ENCODE measurements around the gene GPR161.

GPR161 gene

DNA sequence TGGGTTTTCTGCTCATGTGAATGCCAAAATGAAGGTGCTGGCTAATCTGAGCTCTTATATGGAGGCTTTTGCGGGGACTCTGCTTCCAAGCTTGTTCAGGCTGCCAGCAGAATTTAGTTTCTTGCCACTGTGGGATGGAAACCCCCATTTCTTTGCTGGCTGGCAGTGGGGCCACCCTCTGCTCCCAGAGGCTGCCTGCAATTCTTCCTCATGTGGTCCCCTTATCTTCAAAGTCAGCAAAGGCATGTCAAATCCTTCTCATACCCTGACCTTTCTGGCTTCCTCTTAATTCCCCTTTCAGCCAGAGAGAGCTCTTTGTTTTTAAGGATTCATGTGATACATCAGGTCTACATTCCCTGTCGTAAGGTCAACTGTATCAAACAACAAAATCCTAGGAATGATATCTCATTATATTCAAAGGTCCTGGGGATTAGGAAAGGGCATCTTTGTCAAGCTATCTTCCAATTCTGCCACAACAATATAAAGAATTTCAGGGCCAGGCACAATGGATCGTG is 5.2 kb upstream of the GPR161 start:
- TF ChIP-seq, protein P1, sequence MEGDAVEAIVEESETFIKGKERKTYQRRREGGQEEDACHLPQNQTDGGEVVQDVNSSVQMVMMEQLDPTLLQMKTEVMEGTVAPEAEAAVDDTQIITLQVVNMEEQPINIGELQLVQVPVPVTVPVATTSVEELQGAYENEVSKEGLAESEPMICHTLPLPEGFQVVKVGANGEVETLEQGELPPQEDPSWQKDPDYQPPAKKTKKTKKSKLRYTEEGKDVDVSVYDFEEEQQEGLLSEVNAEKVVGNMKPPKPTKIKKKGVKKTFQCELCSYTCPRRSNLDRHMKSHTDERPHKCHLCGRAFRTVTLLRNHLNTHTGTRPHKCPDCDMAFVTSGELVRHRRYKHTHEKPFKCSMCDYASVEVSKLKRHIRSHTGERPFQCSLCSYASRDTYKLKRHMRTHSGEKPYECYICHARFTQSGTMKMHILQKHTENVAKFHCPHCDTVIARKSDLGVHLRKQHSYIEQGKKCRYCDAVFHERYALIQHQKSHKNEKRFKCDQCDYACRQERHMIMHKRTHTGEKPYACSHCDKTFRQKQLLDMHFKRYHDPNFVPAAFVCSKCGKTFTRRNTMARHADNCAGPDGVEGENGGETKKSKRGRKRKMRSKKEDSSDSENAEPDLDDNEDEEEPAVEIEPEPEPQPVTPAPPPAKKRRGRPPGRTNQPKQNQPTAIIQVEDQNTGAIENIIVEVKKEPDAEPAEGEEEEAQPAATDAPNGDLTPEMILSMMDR (IDR thresholded peaks at IDR 0.05; ENCODE audit: unreplicated experiment in 3 of 3), result no peak
- Mint-ChIP-seq H3K4me1 (peaks cover 16% of the 10 kb centered on the region), H3K27ac (no peak overlapping the region), H3K27me3 (ENCODE audit: low read depth) (peaks cover 6% of the 10 kb centered on the region), H3K4me3 (no peak overlapping the region), H3K36me3 (ENCODE audit: low read depth) (no peaks in the 10 kb centered on the region), H3K9me3 (no peaks in the 10 kb centered on the region)

DNA sequence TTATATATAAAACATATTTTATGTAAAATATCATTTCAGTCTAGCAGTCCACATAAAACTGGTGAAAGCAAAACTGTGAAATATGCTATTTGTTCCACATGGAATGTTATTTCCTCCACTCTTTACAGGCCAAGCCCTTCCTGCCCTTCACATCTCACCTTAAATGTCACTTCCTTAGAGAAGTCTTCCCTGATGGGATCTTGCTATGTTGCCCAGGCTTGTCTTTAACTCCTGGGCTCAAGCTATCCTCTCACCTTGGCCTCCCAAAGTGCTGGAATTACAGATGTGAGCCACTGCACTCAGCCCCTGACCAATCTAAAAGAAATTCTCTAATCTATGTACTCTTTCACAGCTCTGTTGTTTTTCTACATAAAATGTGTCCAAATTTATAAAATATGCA is 2.3 kb upstream of the GPR161 start:
- Mint-ChIP-seq H3K9me3 (no peaks in the 10 kb centered on the region), H3K27ac (peak overlapping the region in 1 of 3 experiments; percentile 58), H3K27me3 (ENCODE audit: low read depth) (peaks cover 6% of the 10 kb centered on the region), H3K4me3 (peak overlapping the region; percentile 65 to 80 (median 80)), H3K4me1 (peaks cover 34% of the 10 kb centered on the region), H3K36me3 (ENCODE audit: low read depth) (peaks cover 3% of the 10 kb centered on the region)
- TF ChIP-seq, protein P1 (IDR thresholded peaks at IDR 0.05; ENCODE audit: unreplicated experiment in 3 of 3), result no peak

DNA sequence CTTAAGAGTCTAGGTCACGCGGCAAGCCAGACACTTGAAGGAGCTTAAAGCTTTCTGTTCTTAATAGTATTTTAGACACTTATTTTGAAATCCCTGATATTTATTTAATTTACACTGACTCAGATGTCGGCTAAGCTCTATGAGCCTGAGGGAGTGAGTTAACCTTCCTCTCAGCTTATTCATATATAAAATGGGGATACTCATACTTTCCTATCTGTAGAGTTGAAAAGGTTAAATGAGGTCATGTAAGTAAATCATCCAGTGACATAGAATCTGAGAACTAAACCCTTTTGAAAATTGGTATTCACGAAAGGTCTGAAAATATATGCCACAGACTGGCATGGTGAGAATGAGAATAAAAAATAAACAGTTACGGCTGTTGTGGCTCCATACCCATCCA is 1.4 kb upstream of the GPR161 start:
- peak overlapping the region; percentile 92 to 96 (median 94) for H3K4me3 Mint-ChIP-seq
- H3K27ac Mint-ChIP-seq, result peak overlapping the region in 2 of 3 experiments; percentile 29 to 91
- H3K36me3 Mint-ChIP-seq (ENCODE audit: low read depth), result peaks cover 6% of the 10 kb centered on the region
- H3K4me1 Mint-ChIP-seq, result peaks cover 38% of the 10 kb centered on the region
- no peaks in the 10 kb centered on the region for H3K9me3 Mint-ChIP-seq
- peaks cover 6% of the 10 kb centered on the region for H3K27me3 Mint-ChIP-seq (ENCODE audit: low read depth)
- TF ChIP-seq, protein P1 (IDR thresholded peaks at IDR 0.05; ENCODE audit: unreplicated experiment in 3 of 3), result no peak

DNA sequence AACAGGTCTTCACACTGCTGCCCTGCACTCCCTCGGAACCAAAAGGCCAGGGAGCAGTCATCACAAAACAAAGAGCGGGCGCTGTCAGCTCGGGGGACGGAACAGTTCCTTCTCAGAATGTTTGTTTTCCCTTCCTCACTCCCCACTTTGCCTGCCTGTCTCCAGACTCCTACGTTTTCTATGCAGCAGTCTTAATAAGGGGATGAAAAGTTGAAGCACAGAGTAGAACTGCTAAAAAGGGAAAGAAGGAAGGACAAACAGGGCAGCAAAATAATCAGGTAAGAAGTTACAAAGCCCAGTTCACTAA is 738 bp upstream of the GPR161 start:
- Mint-ChIP-seq H3K27ac (peak overlapping the region; percentile 91 to 98 (median 96)), H3K27me3 (ENCODE audit: low read depth) (peaks cover 6% of the 10 kb centered on the region), H3K4me1 (peaks cover 38% of the 10 kb centered on the region), H3K9me3 (no peaks in the 10 kb centered on the region), H3K36me3 (ENCODE audit: low read depth) (peaks cover 7% of the 10 kb centered on the region), H3K4me3 (peak overlapping the region; percentile 92 to 96 (median 94))
- TF ChIP-seq, protein P1 (IDR thresholded peaks at IDR 0.05; ENCODE audit: unreplicated experiment in 3 of 3), result no peak

DNA sequence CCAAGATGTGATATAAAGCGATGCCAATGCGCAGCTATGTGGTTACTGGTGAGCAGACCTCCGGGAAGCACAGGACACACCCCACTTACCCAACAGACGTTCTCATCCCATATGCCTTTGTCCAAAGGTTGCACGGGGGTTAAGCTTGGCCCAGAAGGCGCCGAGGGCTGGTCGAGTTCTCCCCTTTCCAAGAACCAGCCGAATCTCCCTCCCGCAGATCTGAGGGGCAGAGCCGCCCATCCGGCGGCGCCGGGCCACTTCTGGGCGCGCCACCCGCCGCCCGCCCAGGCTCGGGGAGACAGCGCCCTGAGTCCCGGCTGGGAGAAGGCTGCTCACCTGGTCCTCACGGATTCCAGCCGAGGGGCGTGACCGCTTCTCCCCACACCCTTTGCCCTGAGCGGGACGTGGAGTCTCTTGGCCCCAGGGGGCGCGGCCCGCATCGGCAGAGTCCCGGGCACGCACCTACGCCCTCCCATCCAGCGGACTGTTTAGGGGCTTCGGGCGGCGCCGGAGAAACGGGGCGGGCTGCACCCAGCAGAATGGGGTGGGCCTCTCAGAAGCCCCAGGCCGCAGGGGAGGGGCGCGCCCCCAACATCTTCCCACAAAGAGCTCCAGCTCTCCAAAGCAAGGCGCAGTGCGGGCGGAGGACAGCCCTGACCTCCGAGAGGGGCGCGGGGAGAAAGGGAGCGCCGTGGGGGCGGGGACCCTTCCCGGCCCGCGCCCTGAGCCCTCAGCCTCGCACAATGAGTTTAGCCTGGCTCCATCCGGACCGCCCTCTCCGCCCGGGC is 615 bp downstream of the GPR161 start:
- TF ChIP-seq, protein P1 (IDR thresholded peaks at IDR 0.05; ENCODE audit: unreplicated experiment in 3 of 3), result no peak
- H3K9me3 Mint-ChIP-seq, result no peaks in the 10 kb centered on the region
- H3K36me3 Mint-ChIP-seq (ENCODE audit: low read depth), result peaks cover 15% of the 10 kb centered on the region
- H3K27ac Mint-ChIP-seq, result peak overlapping the region; percentile 86 to 95 (median 91)
- peaks cover 3% of the 10 kb centered on the region for H3K27me3 Mint-ChIP-seq (ENCODE audit: low read depth)
- peaks cover 43% of the 10 kb centered on the region for H3K4me1 Mint-ChIP-seq
- peak overlapping the region; percentile 86 to 97 (median 94) for H3K4me3 Mint-ChIP-seq
